Measurements from ENCODE around the gene THUMPD3. TPM values are rescaled to one million over a fixed set of nuclear protein-coding genes. Genes with fewer than 3 reads are reported as not detected.

Gene THUMPD3
- total RNA-seq, 5 donors from 2014 or later (not counting 1 experiment from before 2014, with no cell fraction given): 33.3 to 44.4 (median 43.5) TPM

- Mint-ChIP-seq H3K27ac (peak overlapping the region; percentile 92 to 95), H3K4me3 (peak overlapping the region; percentile 93 to 100 (median 95)), H3K9me3 (no peaks in the 10 kb centered on the region), H3K4me1 (peaks cover 73 to 79% (median 76%) of the 10 kb centered on the region in 3 donors), H3K36me3 (peaks cover 22% of the 10 kb centered on the region), H3K27me3 (no peaks in the 10 kb centered on the region)
- Histone ChIP-seq H3K27ac (ENCODE audit: low read length) (peak overlapping the region; percentile 92), H3K27me3 (replicated peaks in 1 of 2; ENCODE audit: control insufficient read depth in 2 of 2, extremely low read depth in 1 of 2, insufficient read depth in 2 of 2, low read length in 1 of 2) (no peaks in the 10 kb centered on the region), H3K36me3 (ENCODE audit: control insufficient read depth in 2 of 2, extremely low read depth in 1 of 2, insufficient read depth in 1 of 2, low read length in 1 of 2) (peaks cover 3 to 35% of the 10 kb centered on the region in 2 donors), H3K4me1 (ENCODE audit: control insufficient read depth in 1 of 2, extremely low read depth in 1 of 2, insufficient read depth in 2 of 2, low read length in 2 of 2) (peaks cover 46 to 53% of the 10 kb centered on the region in 2 experiments), H3K9me3 (no peaks in the 10 kb centered on the region), H3K4me3 (ENCODE audit: control insufficient read depth in 1 of 2, extremely low read depth in 1 of 2, low read length in 1 of 2) (peak overlapping the region; percentile 80)
- ATAC-seq (replicated peaks in 1 of 4) (no peak), DNase-seq (peak in 1 of 35 experiments; percentile 19)
- 7% methylated on average over 8 of the region's 15 CpGs for WGBS (ENCODE audit: insufficient coverage)
- POLR2A ChIA-PET: interaction anchor here (0.7 to 3.7 kb wide), 10 partner anchors 9 to 376 kb away, joined by 3 to 47 read pairs (median 4); partner anchors contain the start of gene THUMPD3 (in 1 of the 2)
- CTCF ChIA-PET: interaction anchor here (0.5 to 2.8 kb wide), 12 partner anchors 9 to 43 kb away, joined by 3 to 24 read pairs (median 4); partner anchors contain the start of gene THUMPD3 (in 2 of the 2)
These were observed 32.9 kb downstream of the THUMPD3 start for GRCh38 chr3:9395570-9396300.

DNA sequence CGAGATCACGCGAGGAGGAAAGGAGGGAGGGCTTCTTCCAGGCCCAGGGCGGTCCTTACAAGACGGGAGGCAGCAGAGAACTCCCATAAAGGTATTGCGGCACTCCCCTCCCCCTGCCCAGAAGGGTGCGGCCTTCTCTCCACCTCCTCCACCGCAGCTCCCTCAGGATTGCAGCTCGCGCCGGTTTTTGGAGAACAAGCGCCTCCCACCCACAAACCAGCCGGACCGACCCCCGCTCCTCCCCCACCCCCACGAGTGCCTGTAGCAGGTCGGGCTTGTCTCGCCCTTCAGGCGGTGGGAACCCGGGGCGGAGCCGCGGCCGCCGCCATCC, 33.4 kb downstream of the THUMPD3 start:
- peak; percentile 31 to 46 (median 33) for ATAC-seq (replicated peaks in 1 of 4)
- H3K27me3 Mint-ChIP-seq: no peaks in the 10 kb centered on the region

GRCh38 chr3:9396632-9397331, 33.9 kb downstream of the THUMPD3 start:
- POLR2A ChIA-PET: interaction anchor here (0.8 to 3.7 kb wide), 8 partner anchors 8 to 252 kb away, joined by 3 to 47 read pairs (median 4); partner anchors contain the start of genes MTMR14 (in 1 of the 2) and THUMPD3 (in 1 of the 2)
- Histone ChIP-seq H3K9me3 (no peaks in the 10 kb centered on the region), H3K4me3 (ENCODE audit: control insufficient read depth in 1 of 2, extremely low read depth in 1 of 2, low read length in 1 of 2) (peak overlapping the region; percentile 80), H3K27me3 (replicated peaks in 1 of 2; ENCODE audit: control insufficient read depth in 2 of 2, extremely low read depth in 1 of 2, insufficient read depth in 2 of 2, low read length in 1 of 2) (no peaks in the 10 kb centered on the region), H3K27ac (ENCODE audit: low read length) (peak overlapping the region; percentile 95), H3K36me3 (ENCODE audit: control insufficient read depth in 2 of 2, extremely low read depth in 1 of 2, insufficient read depth in 1 of 2, low read length in 1 of 2) (peaks cover 3 to 24% of the 10 kb centered on the region in 2 donors), H3K4me1 (ENCODE audit: control insufficient read depth in 1 of 2, extremely low read depth in 1 of 2, insufficient read depth in 2 of 2, low read length in 2 of 2) (peaks cover 48 to 51% of the 10 kb centered on the region in 2 experiments)
- under 1% methylated on average over 55 of the region's 71 CpGs for WGBS (ENCODE audit: insufficient coverage)
- ATAC-seq (replicated peaks in 1 of 4) (peak; percentile 69 to 75 (median 70)), DNase-seq (peak; percentile 97 to 100 (median 99))
- CTCF ChIA-PET: interaction anchor here (1.1 to 2.8 kb wide), 4 partner anchors 8 to 44 kb away, joined by 5 to 24 read pairs (median 10); partner anchors contain the start of gene THUMPD3 (in 2 of the 2)
- Mint-ChIP-seq H3K27me3 (no peaks in the 10 kb centered on the region), H3K4me1 (peaks cover 73 to 79% (median 75%) of the 10 kb centered on the region in 3 donors), H3K9me3 (no peaks in the 10 kb centered on the region), H3K27ac (peak overlapping the region; percentile 97 to 98), H3K36me3 (peaks cover 14% of the 10 kb centered on the region), H3K4me3 (peak overlapping the region; percentile 93 to 100 (median 95))

More for the DNA sequence above, 33.4 kb downstream of the THUMPD3 start:
- H3K9me3 Mint-ChIP-seq: no peaks in the 10 kb centered on the region
- H3K4me3 Mint-ChIP-seq: peak overlapping the region; percentile 93 to 100 (median 95)
- H3K4me3 ChIP-seq (ENCODE audit: control insufficient read depth in 1 of 2, extremely low read depth in 1 of 2, low read length in 1 of 2): peak overlapping the region; percentile 80
- H3K27me3 ChIP-seq (replicated peaks in 1 of 2; ENCODE audit: control insufficient read depth in 2 of 2, extremely low read depth in 1 of 2, insufficient read depth in 2 of 2, low read length in 1 of 2): no peaks in the 10 kb centered on the region
- peaks cover 19% of the 10 kb centered on the region for H3K36me3 Mint-ChIP-seq
- H3K4me1 Mint-ChIP-seq: peaks cover 73 to 79% (median 77%) of the 10 kb centered on the region in 3 donors
- H3K27ac Mint-ChIP-seq: peak overlapping the region; percentile 92 to 95
- peak in 28 of 35 experiments; percentile 64 to 88 (median 75) for DNase-seq
- peaks cover 3 to 29% of the 10 kb centered on the region in 2 donors for H3K36me3 ChIP-seq (ENCODE audit: control insufficient read depth in 2 of 2, extremely low read depth in 1 of 2, insufficient read depth in 1 of 2, low read length in 1 of 2)
- ChIA-PET POLR2A (interaction anchor here (0.7 to 3.7 kb wide), 10 partner anchors 9 to 375 kb away, joined by 3 to 47 read pairs (median 4); partner anchors contain the start of genes MTMR14 (in 1 of the 2) and THUMPD3 (in 1 of the 2)), CTCF (interaction anchor here (0.7 to 2.8 kb wide), 7 partner anchors 8 to 44 kb away, joined by 3 to 24 read pairs (median 6); partner anchors contain the start of gene THUMPD3 (in 2 of the 2))
- H3K27ac ChIP-seq (ENCODE audit: low read length): peak overlapping the region; percentile 92
- no peaks in the 10 kb centered on the region for H3K9me3 ChIP-seq
- 0% methylated on average over 21 of the region's 25 CpGs for WGBS (ENCODE audit: insufficient coverage)
- peaks cover 48 to 49% of the 10 kb centered on the region in 2 experiments for H3K4me1 ChIP-seq (ENCODE audit: control insufficient read depth in 1 of 2, extremely low read depth in 1 of 2, insufficient read depth in 2 of 2, low read length in 2 of 2)

DNA sequence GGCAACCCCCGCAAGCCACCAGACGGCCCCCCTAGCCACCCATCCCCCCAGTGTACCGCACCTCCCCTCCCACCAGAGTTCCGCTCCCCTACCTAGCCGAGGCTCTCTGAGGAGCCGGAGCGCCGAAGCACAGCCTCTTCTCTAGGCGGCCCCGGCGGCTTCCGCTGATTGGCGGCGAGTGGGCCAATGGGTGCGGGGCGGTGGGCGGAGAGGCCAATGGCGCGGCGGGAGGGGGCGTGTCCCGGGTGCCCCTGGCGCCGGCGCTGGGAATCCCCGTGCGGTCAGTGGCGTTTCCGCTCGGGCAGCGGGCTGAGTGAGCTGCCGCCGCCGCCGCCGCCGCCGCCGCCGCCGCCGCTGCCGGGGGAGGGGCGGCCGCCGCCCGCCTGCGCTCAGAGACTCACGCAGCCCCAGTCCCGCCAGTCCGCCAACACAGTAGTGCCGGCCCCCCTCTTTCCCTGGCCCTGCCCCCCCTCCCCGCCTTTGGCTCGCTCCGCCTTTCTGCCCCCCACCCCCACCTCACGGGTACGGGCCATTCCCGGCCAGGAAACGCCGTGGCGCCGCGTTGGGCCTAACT, 34.6 kb downstream of the THUMPD3 start, which contains the start of gene SETD5:
TSS of gene SETD5 (plus strand) at position 284 of the 574 bp plus-strand sequence. CDS start 31,324 bp downstream, outside the sequence.
- POLR2A ChIA-PET: interaction anchor here (0.6 to 3.7 kb wide), 5 partner anchors 8 to 35 kb away, joined by 4 to 47 read pairs (median 4); partner anchors contain the start of gene THUMPD3 (in 1 of the 2)
- no peaks in the 10 kb centered on the region for H3K9me3 Mint-ChIP-seq
- H3K27ac Mint-ChIP-seq: peak within 1 kb of the TSS; percentile 97 to 98
- no peaks in the 10 kb centered on the region for H3K27me3 Mint-ChIP-seq
- H3K36me3 Mint-ChIP-seq: peaks cover 10% of the 10 kb centered on the region
- peak; percentile 97 to 100 (median 99) for DNase-seq
- peaks cover 73 to 79% (median 75%) of the 10 kb centered on the region in 3 donors for H3K4me1 Mint-ChIP-seq
- CTCF ChIA-PET: interaction anchor here in 1 of 2 donors (2.3 kb wide), 1 partner anchor 34 kb away, joined by 24 read pairs; the partner anchor contains the start of gene THUMPD3
- ATAC-seq (replicated peaks in 1 of 4): peak; percentile 66 to 71 (median 70)
- WGBS (ENCODE audit: insufficient coverage): under 1% methylated on average over 48 of the region's 63 CpGs
- Histone ChIP-seq H3K9me3 (no peaks in the 10 kb centered on the region), H3K4me1 (ENCODE audit: control insufficient read depth in 1 of 2, extremely low read depth in 1 of 2, insufficient read depth in 2 of 2, low read length in 2 of 2) (peaks cover 48 to 58% of the 10 kb centered on the region in 2 experiments), H3K4me3 (ENCODE audit: control insufficient read depth in 1 of 2, extremely low read depth in 1 of 2, low read length in 1 of 2) (peak within 1 kb of the TSS; percentile 82 to 91), H3K27ac (ENCODE audit: low read length) (peak within 1 kb of the TSS; percentile 95), H3K36me3 (ENCODE audit: control insufficient read depth in 2 of 2, extremely low read depth in 1 of 2, insufficient read depth in 1 of 2, low read length in 1 of 2) (peaks cover 3 to 22% of the 10 kb centered on the region in 2 donors), H3K27me3 (replicated peaks in 1 of 2; ENCODE audit: control insufficient read depth in 2 of 2, extremely low read depth in 1 of 2, insufficient read depth in 2 of 2, low read length in 1 of 2) (no peaks in the 10 kb centered on the region)
- peak within 1 kb of the TSS; percentile 95 to 100 (median 98) for H3K4me3 Mint-ChIP-seq

GRCh38 chr3:9397906-9398699, 35.2 kb downstream of the THUMPD3 start:
- H3K4me1 ChIP-seq (ENCODE audit: control insufficient read depth in 1 of 2, extremely low read depth in 1 of 2, insufficient read depth in 2 of 2, low read length in 2 of 2): peaks cover 54 to 58% of the 10 kb centered on the region in 2 experiments
- WGBS (ENCODE audit: insufficient coverage): under 1% methylated on average over 34 of the region's 47 CpGs
- Mint-ChIP-seq H3K4me3 (peak overlapping the region; percentile 95 to 100 (median 98)), H3K27ac (peak overlapping the region; percentile 96 to 97), H3K27me3 (no peaks in the 10 kb centered on the region), H3K4me1 (peaks cover 73 to 79% (median 75%) of the 10 kb centered on the region in 3 donors), H3K9me3 (no peaks in the 10 kb centered on the region), H3K36me3 (peaks cover 10% of the 10 kb centered on the region)
- peak overlapping the region; percentile 82 to 91 for H3K4me3 ChIP-seq (ENCODE audit: control insufficient read depth in 1 of 2, extremely low read depth in 1 of 2, low read length in 1 of 2)
- peaks cover 3 to 21% of the 10 kb centered on the region in 2 donors for H3K36me3 ChIP-seq (ENCODE audit: control insufficient read depth in 2 of 2, extremely low read depth in 1 of 2, insufficient read depth in 1 of 2, low read length in 1 of 2)
- ChIA-PET POLR2A (interaction anchor here (0.6 to 3.7 kb wide), 5 partner anchors 9 to 35 kb away, joined by 4 to 47 read pairs (median 4); partner anchors contain the start of gene THUMPD3 (in 1 of the 2)), CTCF (no interaction called here)
- peak overlapping the region; percentile 92 for H3K27ac ChIP-seq (ENCODE audit: low read length)
- no peaks in the 10 kb centered on the region for H3K27me3 ChIP-seq (replicated peaks in 1 of 2; ENCODE audit: control insufficient read depth in 2 of 2, extremely low read depth in 1 of 2, insufficient read depth in 2 of 2, low read length in 1 of 2)
- ATAC-seq (replicated peaks in 1 of 4): no peak
- peak in 30 of 35 experiments; percentile 1 to 57 (median 21) for DNase-seq
- H3K9me3 ChIP-seq: no peaks in the 10 kb centered on the region
